Astrocyte (in vitro differentiated cells and primary cell): ENCODE measurements around the gene SH3BP5.

Experiments
- CTCF ChIP-seq: IDR thresholded peaks from 2 replicates; pipeline ENCODE4 v1.5.1; 2011; ENCODE audit warnings: low read depth, mild to moderate bottlenecking, inconsistent platforms, low read length, moderate library complexity; ENCODE audit not compliant: insufficient read depth
- EZH2 ChIP-seq: IDR thresholded peaks from 2 replicates; pipeline ENCODE4 v1.6.1; 2012; ENCODE audit warnings: mild to moderate bottlenecking, low read length, inconsistent platforms; ENCODE audit not compliant: insufficient read depth

GRCh38 chr3:15319575-15319974 lies 12.8 kb downstream of the SH3BP5 start:
- no peak for TF ChIP-seq CTCF
- TF ChIP-seq EZH2 = no peak
